HG03457 (cell line): ENCODE measurements around the gene FMO1.
"Not testable (repeated sequence)": the region's sequence is repeated elsewhere in the genome, so short reads cannot be mapped to it uniquely, and the experiment has no call there.

ENCODE experiments used
- ATAC-seq: cut with Tn5 transposase; IDR thresholded peaks from one replicate; pipeline ENCODE4 v1.9.1; 2021; ENCODE audit warnings: moderate number of reproducible peaks; ENCODE audit not compliant: unreplicated experiment

The FMO1 gene

GRCh38 chr1:171279234-171279633, 30.9 kb downstream of the FMO1 start:
- no peak for ATAC-seq

- ATAC-seq: no peak
These were observed 31.4 kb downstream of the FMO1 start for GRCh38 chr1:171279678-171280077.

- ATAC-seq: no peak
These were observed 32.3 kb downstream of the FMO1 start for GRCh38 chr1:171280599-171280998.

GRCh38 chr1:171286032-171286705, 37.9 kb downstream of the FMO1 start:
- ATAC-seq: no peak

- no peak for ATAC-seq
These were observed 42.3 kb downstream of the FMO1 start for GRCh38 chr1:171290621-171291020.

GRCh38 chr1:171292799-171293198, 44.5 kb downstream of the FMO1 start:
- ATAC-seq: no peak

- not testable (repeated sequence) for ATAC-seq
These were observed 47.1 kb downstream of the FMO1 start for GRCh38 chr1:171295383-171295782.

- no peak for ATAC-seq
These were observed 47.5 kb downstream of the FMO1 start for GRCh38 chr1:171295821-171296220.

GRCh38 chr1:171296897-171297296, 48.6 kb downstream of the FMO1 start:
- no peak for ATAC-seq

GRCh38 chr1:171298696-171299095, 50.4 kb downstream of the FMO1 start:
- ATAC-seq: no peak

- no peak for ATAC-seq
These were observed 51.0 kb downstream of the FMO1 start for GRCh38 chr1:171299342-171299741.

GRCh38 chr1:171300401-171300800, 52.1 kb downstream of the FMO1 start:
- ATAC-seq: no peak

GRCh38 chr1:171310661-171311087, 62.4 kb downstream of the FMO1 start:
- ATAC-seq: no peak

- ATAC-seq: no peak
These were observed 63.7 kb downstream of the FMO1 start for GRCh38 chr1:171311771-171312558.

GRCh38 chr1:171313319-171313834, 65.1 kb downstream of the FMO1 start:
- peak; percentile 62 for ATAC-seq

- peak; percentile 99 for ATAC-seq
These were observed 65.6 kb downstream of the FMO1 start, which contains the start of gene FMO4 for GRCh38 chr1:171313835-171314320. FMO4 (plus strand) TSS chr1:171314183; CDS start chr1:171319826, 5,643 bp downstream.

- ATAC-seq: no peak
These were observed 81.0 kb downstream of the FMO1 start for GRCh38 chr1:171329251-171329650.

GRCh38 chr1:171334024-171334640, 85.8 kb downstream of the FMO1 start:
- ATAC-seq: no peak
